ENCODE data around the gene EME1. TPM values are rescaled to one million over a fixed set of nuclear protein-coding genes. Genes with fewer than 3 reads are reported as not detected.
A peak's percentile ranks its signal among the peaks of the same experiment; 100 is the strongest.

Gene EME1
- total RNA-seq, 1 experiment from 2014 or later: 20.8 TPM

DNA sequence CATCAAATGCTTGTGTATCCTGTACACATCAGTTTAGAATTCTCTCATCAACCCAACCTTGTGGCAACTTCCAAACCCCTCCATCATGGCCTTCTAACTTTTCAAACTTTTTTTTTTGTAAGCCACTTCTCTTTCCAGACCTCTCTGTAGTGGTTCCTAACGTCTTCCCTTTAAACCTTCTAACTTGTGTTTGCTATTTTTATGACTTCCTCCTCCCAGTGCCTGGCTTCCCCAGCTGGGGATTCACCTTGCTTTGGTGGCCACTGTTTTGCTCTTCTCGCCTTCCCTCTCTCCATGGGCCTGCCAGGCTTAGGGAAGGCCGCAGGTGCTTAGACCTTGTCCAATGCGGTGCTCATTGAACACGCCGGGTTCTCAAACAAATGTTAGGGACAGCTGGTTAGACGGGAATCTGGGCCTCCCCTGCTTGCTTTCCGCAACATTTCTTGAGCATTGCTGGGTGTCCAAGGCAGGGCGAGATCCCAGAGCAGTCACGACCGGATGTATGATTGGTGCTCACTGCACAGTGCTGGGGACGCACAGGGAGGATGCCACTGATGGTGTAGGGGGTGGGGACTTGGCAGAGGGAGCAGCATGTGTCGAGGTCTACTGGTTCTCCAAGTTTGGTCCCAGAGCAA lies 28.2 kb upstream of the EME1 start:
- Histone ChIP-seq H3K9me3 (replicated peaks) (no peaks in the 10 kb centered on the region), H3K4me1 (no peaks in the 10 kb centered on the region), H3K27me3 (peaks cover 5% of the 10 kb centered on the region; the same call in 1 of the 2 replicates), H3K4me3 (no peak overlapping the region), H3K36me3 (no peaks in the 10 kb centered on the region), H3K27ac (no peak overlapping the region)
- no peak for DNase-seq

DNA sequence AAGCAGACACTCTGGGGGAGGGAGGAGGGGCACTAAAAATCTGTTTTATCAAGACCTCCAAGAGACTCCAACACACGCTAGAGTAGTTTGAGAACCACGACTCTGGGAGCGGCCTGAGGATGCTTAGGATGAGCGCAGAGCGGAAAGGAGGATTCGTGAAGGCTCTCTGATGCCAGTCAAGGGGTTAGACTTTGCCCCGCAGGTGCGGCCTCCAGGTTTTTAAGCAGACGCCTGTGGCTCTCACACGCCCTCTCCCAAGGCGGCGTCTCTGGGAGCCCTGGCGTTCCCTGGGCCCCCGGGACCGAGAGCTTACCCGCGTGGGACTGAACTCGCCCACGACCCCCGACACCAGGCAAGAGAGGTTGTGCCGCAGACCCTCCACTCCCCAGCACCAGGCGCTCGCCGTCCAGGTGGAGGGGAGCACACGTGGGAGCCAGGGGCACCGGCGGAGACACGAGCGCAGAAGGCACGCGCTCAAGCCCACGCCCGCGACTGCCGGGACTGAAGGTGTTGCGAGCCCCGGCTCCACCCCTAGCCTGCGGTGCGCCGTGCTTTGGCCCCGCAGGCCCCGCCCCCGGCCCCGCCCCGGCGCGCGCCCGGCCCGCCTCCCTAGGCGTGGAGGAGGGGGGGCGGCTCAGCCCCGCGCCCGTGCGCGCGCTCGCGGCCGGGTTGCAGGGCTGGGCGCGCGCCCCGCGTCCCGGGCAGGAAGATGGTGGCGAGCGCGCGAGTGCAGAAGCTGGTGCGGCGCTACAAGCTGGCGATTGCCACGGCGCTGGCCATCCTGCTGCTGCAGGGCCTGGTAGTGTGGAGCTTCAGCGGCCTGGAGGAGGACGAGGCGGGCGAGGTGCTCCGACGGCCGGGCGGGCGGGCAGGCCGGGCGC lies 27.4 kb upstream of the EME1 start, which contains the start of gene XYLT2:
Gene XYLT2 (plus strand): TSS at position 695 of the 881 bp plus-strand sequence. CDS start 15 bp downstream, at position 710.
- Histone ChIP-seq H3K27me3 (peaks cover 5% of the 10 kb centered on the region; the same call in 1 of the 2 replicates), H3K36me3 (no peaks in the 10 kb centered on the region), H3K9me3 (replicated peaks) (no peaks in the 10 kb centered on the region), H3K4me1 (no peaks in the 10 kb centered on the region), H3K27ac (peak within 1 kb of the TSS; percentile 33; the same call in 1 of the 2 replicates), H3K4me3 (peak within 1 kb of the TSS; percentile 96)
- DNase-seq: peak; percentile 75 to 82

DNA sequence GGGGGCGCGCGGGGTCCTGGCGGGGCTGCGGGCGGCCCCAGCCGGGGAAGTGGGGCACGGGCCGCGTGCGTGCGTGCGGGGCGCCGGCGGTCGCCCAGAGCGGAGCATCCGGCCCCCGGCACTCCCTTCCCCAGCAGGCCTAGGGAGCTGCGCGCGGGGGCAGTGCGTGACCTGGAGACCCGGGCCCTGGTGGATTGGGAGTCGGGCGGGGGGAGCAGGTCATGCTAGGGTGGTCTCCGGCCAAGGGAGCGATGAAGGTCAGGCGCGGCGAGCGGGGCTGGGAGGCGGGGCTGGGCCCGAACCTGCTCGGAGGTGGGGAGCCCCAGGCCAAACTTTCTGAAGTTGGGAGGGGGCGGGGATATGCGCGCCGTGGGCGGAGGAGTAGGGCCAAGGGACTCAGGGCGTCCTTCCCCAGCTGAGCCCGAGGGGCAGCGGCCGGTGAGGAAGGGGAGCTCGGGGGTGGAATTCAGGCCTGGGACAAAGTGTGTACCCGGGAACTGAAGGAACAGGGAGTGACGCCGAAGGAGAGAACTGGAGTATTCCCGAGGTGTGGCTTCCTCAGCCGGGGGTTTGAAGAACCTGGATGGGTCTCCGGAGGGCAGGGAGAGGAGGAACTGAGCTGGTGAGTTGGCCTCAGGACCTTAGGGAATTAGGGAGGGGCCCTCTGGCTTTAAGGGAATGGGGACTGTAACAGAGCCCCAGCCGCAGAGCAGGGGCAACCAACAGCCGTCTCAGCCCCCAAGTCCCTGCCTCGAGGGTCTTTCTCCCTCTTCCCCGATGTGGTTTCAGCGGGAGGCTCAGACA lies 26.5 kb upstream of the EME1 start:
- DNase-seq: peak; percentile 33 to 47
- no peaks in the 10 kb centered on the region for H3K4me1 ChIP-seq
- H3K27me3 ChIP-seq: peaks cover 5% of the 10 kb centered on the region; the same call in 1 of the 2 replicates
- no peaks in the 10 kb centered on the region for H3K36me3 ChIP-seq
- H3K9me3 ChIP-seq (replicated peaks): no peaks in the 10 kb centered on the region
- peak overlapping the region; percentile 33; the same call in 1 of the 2 replicates for H3K27ac ChIP-seq
- H3K4me3 ChIP-seq: peak overlapping the region; percentile 96

DNA sequence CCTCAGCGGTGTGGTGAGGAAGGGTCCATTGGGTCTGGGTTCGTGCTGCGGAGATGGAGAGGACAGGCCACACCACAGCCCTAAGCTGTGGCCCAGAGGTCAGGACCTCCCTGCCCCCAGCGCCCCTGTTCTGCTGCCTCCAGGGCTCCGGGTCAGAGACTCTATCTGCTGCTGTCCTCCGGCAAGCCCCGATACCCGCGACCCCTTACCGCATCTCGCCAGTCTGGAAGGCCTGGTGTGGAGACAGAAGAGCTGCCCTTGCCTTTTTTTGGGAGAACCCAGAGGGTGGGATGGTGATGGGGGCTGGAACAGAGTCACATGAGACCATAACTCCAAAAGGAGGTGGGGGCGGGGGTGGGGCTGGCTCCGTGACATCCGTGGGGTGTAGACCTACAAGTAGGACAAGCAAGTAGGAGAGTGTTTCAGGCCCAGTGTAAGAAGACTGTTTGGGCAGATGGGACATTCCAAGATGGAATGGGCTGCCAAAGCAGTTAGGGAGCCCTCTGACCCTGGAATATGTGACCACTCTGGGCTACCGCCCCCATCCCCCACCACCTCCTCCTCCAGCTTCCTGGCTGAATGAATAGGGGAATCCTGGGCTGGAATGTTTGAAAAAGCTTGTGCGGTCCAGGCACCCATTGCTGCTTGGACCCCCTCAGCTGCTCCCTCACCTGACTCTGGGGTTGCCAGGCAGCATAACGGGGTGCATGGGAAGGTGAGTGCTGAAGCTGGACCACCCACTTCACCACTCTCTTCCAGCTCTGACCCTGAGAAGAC lies 25.7 kb upstream of the EME1 start:
- H3K4me3 ChIP-seq: peak overlapping the region; percentile 96
- no peak overlapping the region for H3K27ac ChIP-seq
- no peaks in the 10 kb centered on the region for H3K4me1 ChIP-seq
- no peak for DNase-seq
- no peaks in the 10 kb centered on the region for H3K36me3 ChIP-seq
- H3K27me3 ChIP-seq: peaks cover 5% of the 10 kb centered on the region; the same call in 1 of the 2 replicates
- no peaks in the 10 kb centered on the region for H3K9me3 ChIP-seq (replicated peaks)

DNA sequence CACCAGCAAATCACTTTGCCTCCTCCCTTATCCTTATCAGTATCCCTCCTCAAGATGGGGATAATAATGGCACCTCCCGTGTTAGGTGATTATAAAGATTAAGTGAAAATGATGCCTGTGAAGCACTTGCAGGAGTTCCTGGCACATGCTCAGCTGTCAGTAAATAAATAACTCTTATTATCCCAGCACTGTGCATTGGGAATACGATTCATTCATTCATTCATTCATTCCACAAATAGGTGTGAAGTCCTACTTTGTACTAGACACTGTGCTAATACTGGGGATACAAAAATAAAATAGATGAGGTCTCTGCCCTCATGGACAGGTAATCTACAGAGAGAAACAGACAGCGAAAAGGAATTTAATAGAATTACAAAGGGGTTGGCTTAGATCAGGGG lies 25.1 kb upstream of the EME1 start:
- Histone ChIP-seq H3K4me1 (no peaks in the 10 kb centered on the region), H3K36me3 (no peaks in the 10 kb centered on the region), H3K27ac (no peak overlapping the region), H3K27me3 (peaks cover 5% of the 10 kb centered on the region; the same call in 1 of the 2 replicates), H3K9me3 (replicated peaks) (no peaks in the 10 kb centered on the region), H3K4me3 (no peak overlapping the region)
- no peak for DNase-seq

DNA sequence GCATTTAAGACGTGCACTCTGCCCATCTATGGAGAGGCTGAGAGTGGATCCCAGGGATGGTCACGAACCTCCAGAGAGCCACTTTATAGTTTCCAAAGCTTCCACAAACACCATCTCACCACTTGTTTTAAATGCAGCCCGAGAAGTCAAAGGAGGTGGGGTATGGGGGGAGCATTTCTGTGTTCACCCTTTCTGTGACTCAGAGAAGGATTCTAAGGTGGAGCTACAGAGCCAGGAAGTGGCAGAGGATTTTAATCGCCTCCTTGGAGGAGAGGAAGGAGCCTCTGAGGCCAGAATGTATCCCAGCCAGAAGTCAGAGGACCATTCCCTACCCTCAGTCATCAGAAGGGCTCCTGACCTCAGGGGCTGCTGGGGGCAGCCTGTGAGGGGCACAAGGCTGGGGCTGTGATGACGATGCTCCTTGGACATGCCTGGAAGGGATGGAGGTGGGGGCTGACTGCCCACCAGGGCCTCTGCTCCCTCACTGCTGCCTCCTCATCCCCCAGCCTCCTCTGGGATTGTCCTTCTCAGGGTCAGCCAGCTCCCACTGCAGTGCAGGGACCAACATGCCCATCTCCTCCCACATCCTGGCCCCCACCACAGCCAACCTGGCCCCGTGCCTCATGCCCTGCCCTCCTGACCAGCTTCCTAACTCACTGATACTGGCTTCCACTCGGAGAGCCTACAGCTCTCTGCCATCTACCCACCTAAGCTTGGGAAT lies 24.3 kb upstream of the EME1 start:
- H3K4me1 ChIP-seq: no peaks in the 10 kb centered on the region
- H3K4me3 ChIP-seq: no peak overlapping the region
- no peaks in the 10 kb centered on the region for H3K9me3 ChIP-seq (replicated peaks)
- H3K27me3 ChIP-seq: peaks cover 5% of the 10 kb centered on the region; the same call in 1 of the 2 replicates
- no peaks in the 10 kb centered on the region for H3K36me3 ChIP-seq
- H3K27ac ChIP-seq: no peak overlapping the region
- no peak for DNase-seq

DNA sequence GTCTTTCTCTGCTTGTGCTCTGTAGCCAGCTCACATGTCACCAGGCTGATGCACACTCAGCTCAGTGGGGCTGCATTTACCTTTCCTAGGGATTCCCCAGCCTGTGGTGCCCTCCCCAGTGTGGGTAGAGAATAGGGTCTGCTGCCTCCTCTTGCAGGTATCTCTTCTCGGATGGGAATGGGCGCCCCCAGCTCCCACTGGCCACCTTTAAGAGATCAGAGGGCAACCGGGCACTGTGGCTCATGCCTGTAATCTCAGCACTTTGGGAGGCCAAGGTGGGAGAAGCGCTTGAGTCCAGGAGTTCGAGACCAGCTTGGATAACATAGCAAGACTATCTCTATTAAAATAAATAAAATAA lies 23.8 kb upstream of the EME1 start:
- DNase-seq: no peak
- H3K4me3 ChIP-seq: no peak overlapping the region

DNA sequence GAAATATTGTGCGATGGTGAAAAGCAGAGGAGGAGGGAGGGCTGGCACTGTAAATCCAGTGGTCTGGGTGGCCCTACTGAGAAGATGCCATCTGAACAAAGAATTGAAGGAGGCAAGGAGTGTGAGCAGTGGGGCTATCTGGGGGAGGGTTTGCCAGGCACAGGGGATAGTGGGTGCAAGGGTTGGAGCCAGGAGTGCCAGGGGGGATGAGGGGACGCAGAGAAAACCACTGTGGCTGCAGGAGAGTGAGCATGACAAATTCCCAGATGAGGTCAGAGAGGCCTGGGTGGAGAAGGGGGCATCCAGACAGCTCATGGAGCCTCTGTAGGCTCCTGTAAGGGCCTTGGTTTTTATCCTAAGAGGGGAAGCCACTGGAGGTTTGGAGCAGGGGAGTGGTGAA lies 22.3 kb upstream of the EME1 start:
- no peak for DNase-seq
- Histone ChIP-seq H3K9me3 (replicated peaks) (no peaks in the 10 kb centered on the region), H3K27ac (no peak overlapping the region), H3K4me3 (no peak overlapping the region), H3K36me3 (no peaks in the 10 kb centered on the region), H3K27me3 (no peaks in the 10 kb centered on the region), H3K4me1 (no peaks in the 10 kb centered on the region)

More for the DNA sequence above, 23.8 kb upstream of the EME1 start:
- Histone ChIP-seq H3K9me3 (replicated peaks) (no peaks in the 10 kb centered on the region), H3K27me3 (peaks cover 5% of the 10 kb centered on the region; the same call in 1 of the 2 replicates), H3K4me1 (no peaks in the 10 kb centered on the region), H3K36me3 (no peaks in the 10 kb centered on the region), H3K27ac (no peak overlapping the region)

DNA sequence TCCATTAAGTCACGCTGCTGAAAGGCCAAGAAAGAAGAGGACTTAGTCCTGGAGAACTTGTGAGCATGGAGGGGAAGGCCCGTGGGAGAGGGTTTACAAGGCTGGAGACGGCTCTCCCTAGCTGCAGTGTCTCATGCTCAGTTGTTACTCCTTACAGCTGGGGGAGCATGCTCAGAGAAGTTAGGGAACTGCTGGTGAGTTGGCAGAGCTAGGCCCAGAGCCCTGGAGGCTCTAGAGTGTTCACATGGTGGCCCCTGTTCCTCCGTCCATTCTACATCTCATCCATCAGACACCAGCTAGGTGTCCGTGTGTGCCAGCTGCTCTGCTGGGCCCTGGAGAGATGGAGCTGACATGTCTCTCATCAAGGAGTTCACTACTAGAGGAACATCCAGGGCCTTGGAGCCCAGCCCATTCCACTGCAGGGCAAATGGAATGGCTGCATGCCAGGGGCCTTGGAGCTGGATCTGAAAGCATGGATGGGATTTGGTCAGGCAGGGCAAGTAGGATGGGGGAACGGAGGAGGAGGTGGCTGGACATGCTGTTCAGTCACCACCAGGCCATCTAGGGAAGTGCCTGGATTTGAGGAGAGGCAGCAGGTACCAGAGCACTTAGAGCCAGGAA lies 20.8 kb upstream of the EME1 start:
- Histone ChIP-seq H3K27ac (no peak overlapping the region), H3K4me1 (no peaks in the 10 kb centered on the region), H3K27me3 (no peaks in the 10 kb centered on the region), H3K4me3 (no peak overlapping the region), H3K36me3 (peaks cover 3% of the 10 kb centered on the region), H3K9me3 (replicated peaks) (no peaks in the 10 kb centered on the region)
- no peak for DNase-seq

DNA sequence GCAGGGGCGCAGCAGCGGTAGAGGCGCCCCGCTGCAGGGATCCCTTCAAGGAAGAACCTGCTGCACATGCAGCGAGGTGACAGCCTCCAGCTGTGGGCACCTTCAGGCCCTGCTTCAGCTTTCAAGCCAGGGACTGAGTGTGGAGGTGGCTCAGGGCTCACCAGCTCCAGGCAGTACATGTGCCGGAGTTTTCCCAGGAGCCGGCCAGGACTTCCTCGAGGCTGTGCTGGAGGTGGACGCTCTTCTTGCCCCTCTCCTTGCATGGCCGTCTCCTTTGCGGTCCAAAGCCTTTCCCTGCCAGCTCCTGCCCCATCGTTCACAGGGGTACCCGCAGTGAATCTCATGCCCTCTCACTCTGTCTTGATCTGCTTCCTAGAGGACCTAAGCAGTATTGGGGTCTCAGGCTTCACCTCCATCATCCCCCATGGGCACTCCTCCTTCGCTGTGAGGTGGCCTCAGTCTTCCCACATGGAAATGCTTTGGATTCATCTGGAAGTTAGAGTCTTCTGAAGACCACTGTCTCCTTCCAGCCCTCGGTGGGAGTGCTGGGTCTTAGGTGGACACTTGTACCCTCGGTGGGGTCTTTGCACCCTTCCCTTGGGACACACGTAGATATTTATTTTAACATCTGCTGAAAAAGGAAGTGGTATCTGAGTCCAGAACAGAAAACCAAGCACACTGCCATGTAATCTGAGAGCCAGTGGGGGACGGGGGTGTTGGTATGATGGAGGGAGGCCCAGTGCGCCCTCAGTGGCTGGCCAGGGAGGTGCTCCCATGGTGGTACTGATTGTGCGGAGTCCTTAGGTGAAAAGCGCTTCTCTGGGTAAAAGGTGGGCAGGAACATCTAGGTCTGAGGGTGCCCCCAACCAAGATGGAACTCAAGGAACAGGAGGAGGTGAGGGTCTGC lies 20.1 kb upstream of the EME1 start:
- Histone ChIP-seq H3K4me3 (no peak overlapping the region), H3K9me3 (replicated peaks) (no peaks in the 10 kb centered on the region), H3K36me3 (peaks cover 3% of the 10 kb centered on the region), H3K27me3 (no peaks in the 10 kb centered on the region), H3K27ac (no peak overlapping the region), H3K4me1 (no peaks in the 10 kb centered on the region)
- no peak for DNase-seq

DNA sequence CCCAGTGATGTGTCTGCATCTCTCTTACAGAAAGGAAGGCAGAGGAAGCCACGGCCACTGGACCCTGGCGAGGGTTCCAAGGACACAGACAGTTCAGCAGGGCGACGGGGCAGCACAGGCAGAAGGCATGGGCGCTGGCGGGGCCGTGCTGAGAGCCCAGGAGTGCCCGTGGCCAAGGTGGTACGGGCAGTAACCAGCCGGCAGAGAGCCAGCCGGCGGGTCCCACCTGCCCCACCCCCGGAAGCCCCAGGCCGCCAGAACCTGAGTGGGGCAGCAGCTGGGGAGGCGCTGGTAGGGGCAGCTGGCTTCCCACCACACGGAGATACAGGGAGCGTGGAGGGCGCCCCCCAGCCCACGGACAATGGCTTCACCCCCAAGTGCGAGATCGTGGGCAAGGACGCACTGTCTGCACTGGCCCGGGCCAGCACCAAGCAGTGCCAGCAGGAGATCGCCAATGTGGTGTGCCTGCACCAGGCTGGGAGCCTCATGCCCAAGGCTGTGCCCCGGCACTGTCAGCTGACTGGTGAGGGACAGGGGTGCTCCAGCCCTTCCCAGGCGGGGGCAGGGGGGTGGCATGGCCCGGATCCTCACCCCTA lies 19.3 kb upstream of the EME1 start:
- Histone ChIP-seq H3K27ac (no peak overlapping the region), H3K27me3 (no peaks in the 10 kb centered on the region), H3K4me3 (no peak overlapping the region), H3K9me3 (replicated peaks) (no peaks in the 10 kb centered on the region), H3K4me1 (no peaks in the 10 kb centered on the region), H3K36me3 (peaks cover 6% of the 10 kb centered on the region)
- DNase-seq: no peak

DNA sequence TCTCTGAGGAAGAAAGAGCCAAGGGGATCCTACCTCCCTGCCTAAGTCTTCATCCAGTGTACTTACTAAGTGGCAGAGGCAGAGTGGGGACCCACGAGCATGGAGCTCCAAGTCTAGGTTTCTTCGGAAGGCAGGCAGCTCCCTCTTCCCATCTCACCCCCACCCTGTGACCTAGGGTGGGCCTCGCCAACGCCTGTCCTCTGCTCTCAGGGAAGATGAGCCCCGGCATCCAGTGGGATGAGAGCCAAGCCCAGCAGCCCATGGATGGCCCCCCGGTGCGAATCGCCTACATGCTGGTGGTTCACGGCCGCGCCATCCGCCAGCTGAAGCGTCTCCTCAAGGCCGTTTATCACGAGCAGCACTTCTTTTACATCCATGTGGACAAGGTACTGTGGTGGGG lies 18.8 kb upstream of the EME1 start:
- peaks cover 6% of the 10 kb centered on the region for H3K36me3 ChIP-seq
- no peaks in the 10 kb centered on the region for H3K27me3 ChIP-seq
- no peak for DNase-seq

More for the DNA sequence above, 18.8 kb upstream of the EME1 start:
- Histone ChIP-seq H3K4me1 (no peaks in the 10 kb centered on the region), H3K4me3 (no peak overlapping the region), H3K27ac (no peak overlapping the region), H3K9me3 (replicated peaks) (no peaks in the 10 kb centered on the region)

Measured in SJCRH30 (cell line).